OCI-M2 (cell line): ENCODE data around the gene SIN3A.
"Not testable (repeated sequence)": the region's sequence is repeated elsewhere in the genome, so short reads cannot be mapped to it uniquely, and the experiment has no call there.

Source experiments
- DNase-seq: peaks from one replicate; lab custom pipeline; 2025; ENCODE audit not compliant: unreplicated experiment; lab: John Stamatoyannopoulos, UW

The SIN3A gene

GRCh38 chr15:75450307-75451201 is 936 bp downstream of the SIN3A start:
- DNase-seq = peak; percentile 74

GRCh38 chr15:75449585-75450306 is 1.7 kb downstream of the SIN3A start:
- DNase-seq = no peak

GRCh38 chr15:75448171-75448570 is 3.3 kb downstream of the SIN3A start:
- not testable (repeated sequence) for DNase-seq

DNA sequence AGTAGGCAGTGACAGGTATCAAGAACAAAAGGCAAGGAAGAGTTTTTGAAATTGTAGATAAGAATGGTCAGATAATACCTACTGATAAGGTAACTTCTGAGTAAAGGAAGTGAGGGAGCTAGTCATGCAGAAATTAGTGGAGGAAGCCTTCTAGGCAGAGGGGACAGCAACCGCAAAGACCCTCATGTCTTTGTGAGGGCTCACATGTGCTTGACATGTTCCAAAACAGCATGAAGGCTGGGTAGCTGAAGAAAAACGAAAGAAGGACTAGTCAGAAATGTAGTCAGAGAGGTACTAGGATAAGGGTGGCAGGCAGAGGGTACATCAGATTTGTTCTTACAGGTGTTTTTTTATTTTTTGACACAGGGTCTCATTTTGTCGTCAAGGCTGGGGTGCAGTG is 5.3 kb downstream of the SIN3A start:
- no peak for DNase-seq

- DNase-seq = not testable (repeated sequence)
Observed at GRCh38 chr15:75445324-75445723, 6.2 kb downstream of the SIN3A start.

- not testable (repeated sequence) for DNase-seq
Observed at GRCh38 chr15:75443972-75444453, 7.5 kb downstream of the SIN3A start.

DNA sequence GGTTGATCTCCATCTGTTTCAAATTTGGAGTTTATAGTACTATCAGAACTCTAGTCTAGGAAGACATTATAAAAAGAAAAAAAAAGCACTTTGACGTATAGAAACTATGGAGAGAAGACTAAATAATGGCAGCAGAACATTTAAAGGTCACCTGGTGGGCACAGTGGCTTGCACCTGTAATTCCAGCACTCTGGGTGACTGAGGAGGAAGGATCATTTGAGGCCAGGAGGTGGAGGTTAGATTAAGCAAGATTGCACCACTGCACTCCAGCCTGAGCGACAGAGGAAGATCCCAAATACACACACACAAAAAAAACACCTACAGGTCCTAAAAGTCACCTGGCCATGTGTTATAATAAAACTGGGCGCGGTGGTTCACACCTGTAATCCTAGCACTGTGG is 13.8 kb downstream of the SIN3A start:
- no peak for DNase-seq

GRCh38 chr15:75436881-75437280 is 14.6 kb downstream of the SIN3A start:
- DNase-seq = no peak

DNA sequence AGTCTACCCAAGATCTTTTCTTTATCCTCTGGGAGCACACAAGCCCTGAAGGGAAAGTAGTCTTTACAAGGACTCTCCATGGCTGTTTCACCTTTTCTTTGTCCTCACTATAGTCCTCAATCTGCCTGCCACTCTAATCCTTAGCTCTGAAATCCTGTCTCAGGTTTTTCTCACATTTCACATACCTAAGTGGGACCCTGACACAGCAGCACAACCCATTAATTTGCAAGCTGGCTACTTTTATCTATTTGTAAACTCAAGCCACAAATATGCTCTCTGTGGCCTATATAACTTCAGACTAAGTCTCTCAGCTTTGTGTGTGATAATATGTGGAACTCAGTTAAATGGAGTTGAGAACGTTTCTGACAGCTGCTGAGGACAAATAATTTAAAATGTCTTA is 19.8 kb downstream of the SIN3A start:
- DNase-seq = no peak

GRCh38 chr15:75431270-75431669 is 20.2 kb downstream of the SIN3A start:
- no peak for DNase-seq

- no peak for DNase-seq
Observed at GRCh38 chr15:75430259-75430658, 21.2 kb downstream of the SIN3A start.

- no peak for DNase-seq
Observed at GRCh38 chr15:75428152-75428551, 23.3 kb downstream of the SIN3A start.

DNA sequence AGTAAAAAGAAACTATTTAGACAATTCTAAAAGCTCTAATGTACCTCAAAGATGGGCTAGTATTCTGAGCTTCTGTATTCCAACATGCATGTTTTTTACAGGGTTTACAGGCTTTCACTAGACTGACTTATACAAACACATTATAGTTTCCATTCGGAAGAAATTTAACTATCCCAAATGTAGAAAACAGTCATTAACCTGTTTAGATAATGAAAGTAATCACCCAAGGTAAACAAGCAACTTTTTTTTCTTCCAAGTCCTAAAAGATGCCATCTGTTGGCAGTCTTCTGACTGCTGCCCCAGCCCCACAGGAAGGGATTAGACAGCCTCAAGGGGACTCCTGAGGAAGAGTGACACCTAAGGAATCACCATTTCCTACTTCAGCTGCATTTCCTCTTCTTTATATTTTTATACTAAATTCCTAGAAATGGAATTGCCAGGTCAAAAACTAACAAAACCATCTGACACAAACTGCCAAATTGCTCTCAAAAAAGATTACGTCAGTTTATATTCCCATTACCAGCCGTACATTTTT is 25.5 kb downstream of the SIN3A start:
- DNase-seq = no peak

DNA sequence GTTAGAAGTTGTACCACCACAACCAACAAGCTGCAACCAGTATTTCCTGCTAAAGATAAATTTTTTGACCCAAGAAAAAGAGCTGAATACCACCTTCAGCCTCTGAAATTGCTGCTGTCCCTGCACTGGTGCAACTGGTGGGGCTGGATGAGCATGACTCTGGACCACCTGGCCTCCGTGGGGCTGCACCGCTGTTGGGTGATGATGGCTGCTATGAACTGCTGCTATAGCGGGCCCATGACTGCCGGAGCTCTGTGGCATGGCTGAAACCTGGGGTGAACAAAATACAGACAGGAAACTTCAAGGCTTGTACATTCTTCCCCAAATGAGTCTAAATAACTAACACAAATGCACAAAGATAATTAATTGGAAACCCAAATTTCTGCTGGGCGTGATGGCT is 28.9 kb downstream of the SIN3A start:
- no peak for DNase-seq

- DNase-seq = no peak
Observed at GRCh38 chr15:75420698-75421097, 30.8 kb downstream of the SIN3A start.

DNA sequence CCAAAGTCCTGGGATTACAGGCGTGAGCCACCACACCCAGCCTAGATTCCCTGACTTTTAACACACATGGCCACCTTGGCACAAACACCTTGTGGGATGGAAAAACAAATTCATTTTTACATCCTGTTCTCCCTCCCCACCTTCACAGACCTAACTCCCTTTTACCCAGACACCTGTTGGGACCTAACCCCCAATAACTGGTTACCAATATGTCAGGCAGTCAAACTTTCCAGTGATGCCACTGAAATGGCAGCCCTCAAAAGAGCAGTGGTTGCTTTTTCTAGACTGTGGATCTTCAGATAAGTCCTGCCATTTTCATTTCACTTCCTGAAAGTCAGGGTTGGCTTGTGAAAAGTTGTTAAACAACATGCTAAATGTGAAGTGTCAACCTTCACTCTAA is 34.9 kb downstream of the SIN3A start:
- no peak for DNase-seq

GRCh38 chr15:75410196-75410595 is 41.3 kb downstream of the SIN3A start:
- no peak for DNase-seq

DNA sequence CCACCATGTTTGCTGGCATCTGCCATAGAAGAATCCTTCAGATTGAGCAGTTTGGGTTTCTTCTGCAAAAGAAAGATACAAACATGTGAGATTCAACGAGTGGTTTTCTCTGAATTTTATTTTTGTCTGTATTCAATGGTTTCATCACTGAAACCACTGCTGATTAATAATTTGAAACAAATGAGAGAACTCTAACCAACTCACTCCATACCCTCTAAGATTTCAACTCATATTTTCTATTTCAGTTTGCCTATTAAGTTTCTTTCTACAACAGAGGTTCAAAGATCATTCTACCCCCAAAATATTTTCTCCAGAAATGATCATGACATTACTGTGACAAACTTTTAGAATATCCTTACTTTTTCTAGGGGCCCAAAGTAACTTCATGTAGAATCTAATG is 44.4 kb downstream of the SIN3A start:
- DNase-seq = no peak

DNA sequence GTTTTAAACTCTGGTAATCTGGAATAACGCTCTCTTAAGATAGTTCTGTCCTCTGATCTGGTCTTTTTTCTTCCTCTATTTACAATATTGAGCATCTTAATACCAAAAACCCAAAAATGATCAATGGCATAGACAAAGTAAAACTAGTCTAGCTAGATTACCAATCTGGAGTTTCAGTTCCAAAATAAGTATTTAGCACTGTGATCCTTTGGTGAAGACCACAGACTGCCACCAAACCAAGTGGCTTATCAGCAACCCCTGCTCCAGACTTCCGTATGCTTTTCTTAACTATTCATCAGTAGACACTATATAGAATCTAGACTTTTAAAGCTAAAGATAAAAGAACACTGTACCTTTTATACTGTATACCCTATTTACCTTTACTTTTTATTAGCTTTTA is 47.6 kb downstream of the SIN3A start:
- DNase-seq = no peak

DNA sequence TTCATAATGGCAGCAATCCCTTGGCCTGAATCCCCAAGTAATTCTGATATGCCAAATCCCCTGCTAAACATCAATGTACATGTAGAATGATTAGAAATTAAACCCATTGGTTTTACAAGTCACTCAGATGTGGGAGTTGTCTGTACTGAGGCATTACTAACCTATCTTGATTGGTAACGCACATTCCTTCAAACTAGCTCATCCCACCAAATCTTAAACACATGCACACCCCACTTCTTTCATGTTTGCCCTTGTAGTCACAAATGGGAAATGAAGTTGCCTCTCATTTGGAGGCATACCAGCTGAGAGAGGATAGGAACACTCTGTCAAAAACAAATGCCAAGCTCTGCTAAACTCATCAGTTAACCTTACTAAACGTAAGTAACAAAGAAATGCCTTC is 54.0 kb downstream of the SIN3A start:
- no peak for DNase-seq

- no peak for DNase-seq
Observed at GRCh38 chr15:75389791-75390382, 61.6 kb downstream of the SIN3A start.
